ENCODE measurements around the gene RERG. TPM values are rescaled to one million over a fixed set of nuclear protein-coding genes. Genes with fewer than 3 reads are reported as not detected.

Gene RERG
- total and polyA plus RNA-seq, 2 donors (not counting 3 experiments of a cell fraction or from before 2014, with no cell fraction given), result not detected

GRCh38 chr12:15116086-15116485 lies 105.1 kb downstream of the RERG start:
- Histone ChIP-seq H3K27me3 (ENCODE audit: control insufficient read depth in 2 of 2, insufficient read depth in 2 of 2, low read length in 2 of 2) (peaks cover 0 to 3% of the 10 kb centered on the region in 2 experiments), H3K4me2 (ENCODE audit: insufficient read depth, low read length) (no peak overlapping the region), H3K9ac (replicated peaks; ENCODE audit: extremely low read depth, insufficient read depth, low read length) (no peak overlapping the region), H3K79me2 (ENCODE audit: control insufficient read depth, insufficient read depth, low read length) (no peaks in the 10 kb centered on the region), H3K36me3 (ENCODE audit: control insufficient read depth in 2 of 2, extremely low read depth in 1 of 2, insufficient read depth in 2 of 2, low read length in 2 of 2) (no peaks in the 10 kb centered on the region), H3K4me1 (ENCODE audit: control insufficient read depth, extremely low read depth, insufficient read depth, low read length) (no peaks in the 10 kb centered on the region), H2AFZ (ENCODE audit: low read depth, low read length) (no peak overlapping the region), H3K9me1 (replicated peaks; ENCODE audit: control insufficient read depth, extremely low read depth, insufficient read depth, low read length) (no peaks in the 10 kb centered on the region), H3K9me3 (replicated peaks; ENCODE audit: control insufficient read depth, insufficient read depth, low read length) (no peaks in the 10 kb centered on the region), H3K27ac (ENCODE audit: insufficient read depth, low read depth, low read length) (no peak overlapping the region), H4K20me1 (replicated peaks; ENCODE audit: control insufficient read depth, extremely low read depth, insufficient read depth, low read length) (no peaks in the 10 kb centered on the region), H3K4me3 (replicated peaks in 1 of 3; ENCODE audit: insufficient read depth in 1 of 3, low read depth in 1 of 3, low read length in 3 of 3) (no peak overlapping the region)
- no TSS peak for BruUV-seq (replicated peaks)
- FAIRE-seq, result no peak
- POLR2A ChIA-PET, result no interaction called here
- TF ChIP-seq POLR2A (IDR thresholded peaks at IDR 0.05; ENCODE audit: low read depth, low read length) (no peak), MAX (IDR thresholded peaks at IDR 0.05; ENCODE audit: insufficient read depth, insufficient read length) (no peak), FOS (IDR thresholded peaks at IDR 0.05; ENCODE audit: borderline replicate concordance, insufficient read depth, low read length) (no peak), POLR2AphosphoS5 (IDR thresholded peaks at IDR 0.05; ENCODE audit: insufficient read depth, low read depth, low read length) (no peak), MYC (IDR thresholded peaks at IDR 0.05; ENCODE audit: low read depth, low read length) (no peak), EZH2 (IDR thresholded peaks at IDR 0.05; ENCODE audit: borderline replicate concordance, low read depth, low read length, severe bottlenecking) (no peak), CTCF (IDR thresholded peaks at IDR 0.05; ENCODE audit: extremely low read depth in 1 of 2, insufficient read depth in 1 of 2, low read depth in 1 of 2, low read length in 2 of 2) (no peak), JUN (IDR thresholded peaks at IDR 0.05; ENCODE audit: borderline replicate concordance, insufficient read depth, insufficient read length, low read depth) (no peak), GATA2 (IDR thresholded peaks at IDR 0.05; ENCODE audit: insufficient read depth, insufficient read length, low read depth, low read length) (no peak)
- CTCF ChIA-PET, result no interaction called here
- DNase-seq (ENCODE audit: low read depth, low spot score), result peak; percentile 7
- dilution Hi-C loops (cut with MboI; ENCODE audit: extremely low pct_ligation_motif_present, low sequenced_read_pairs) (no loop called here), intact Hi-C loops (cut with micrococcal nuclease) (no loop called here)
